ENCODE data around the gene ZBTB24. TPM values are rescaled to one million over a fixed set of nuclear protein-coding genes. Genes with fewer than 3 reads are reported as not detected.

The ZBTB24 gene
- total and polyA plus RNA-seq, 2 of the 13 experiments (the other 11 are each of a cell fraction or from before 2014, with no cell fraction given) = 1.5 to 6.2 TPM

GRCh38 chr6:109445382-109445781 lies 37.6 kb downstream of the ZBTB24 start:
- H3K9me3 ChIP-seq (ENCODE audit: low read length) = no peaks in the 10 kb centered on the region
- ChIA-PET CTCF (ENCODE audit: low intra/inter-chr PET ratio, low total read pairs) (interaction anchor here (1.9 kb wide), 1 partner anchor 257 kb away, joined by 9 read pairs; no protein-coding TSS in a partner anchor), POLR2A (no interaction called here)
- in situ Hi-C loops (cut with HindIII; ENCODE audit: extremely low pct_ligation_motif_present, low pct_unique_long_range_greater_than_20kb) (no loop called here), intact Hi-C loops (cut with micrococcal nuclease; ENCODE audit: unreplicated experiment) (no loop called here)
- H3K4me1 ChIP-seq (ENCODE audit: insufficient read depth, low read length) = peaks cover 15% of the 10 kb centered on the region
- no TSS peak for BruUV-seq (replicated peaks)
- peaks cover 2 to 10% of the 10 kb centered on the region in 2 experiments; a peak in 3 of 5 replicates for H3K36me3 ChIP-seq (replicated peaks in 1 of 2; ENCODE audit: control insufficient read depth in 1 of 2, insufficient read depth in 2 of 2, low read length in 2 of 2)
- peak; percentile 16; the same call in 2 of the 3 replicates for ATAC-seq
- DNase-seq (ENCODE audit: low spot score) = no peak
- no peaks in the 10 kb centered on the region; a peak in 1 of 5 replicates for H3K27me3 ChIP-seq (ENCODE audit: control insufficient read depth in 1 of 2, insufficient read depth in 2 of 2, low read length in 2 of 2)
- H4K20me1 ChIP-seq (ENCODE audit: insufficient read depth, low read length) = no peaks in the 10 kb centered on the region
- peaks cover 9% of the 10 kb centered on the region for H3K79me2 ChIP-seq (ENCODE audit: insufficient read depth, low read length)
- no peak for FAIRE-seq
- 91% methylated on average over 9 of the region's 9 CpGs for WGBS (ENCODE audit: low lambda C conversion rate)
- TF ChIP-seq ARID2 (CRISPR knock-in tag; IDR thresholded peaks at IDR 0.05; ENCODE audit: borderline replicate concordance) (no peak), ARNTL (CRISPR knock-in tag; IDR thresholded peaks at IDR 0.05) (no peak), XRCC5 (optimal IDR thresholded peaks at IDR 0.05; ENCODE audit: low read length) (peak; percentile 25), JDP2 (CRISPR knock-in tag; IDR thresholded peaks at IDR 0.05; ENCODE audit: borderline replicate concordance) (no peak), SMC3 (IDR thresholded peaks at IDR 0.05; ENCODE audit: low read length) (0 out of 2 replicates have a peak, but pooled peaks have one; percentile 15), ZFY (CRISPR knock-in tag; IDR thresholded peaks at IDR 0.05) (no peak), STAG1 (CRISPR knock-in tag; IDR thresholded peaks at IDR 0.05) (peak; percentile 24; the same call in 1 of the 2 replicates), ZNF841 (CRISPR knock-in tag; IDR thresholded peaks at IDR 0.05; ENCODE audit: borderline replicate concordance) (no peak)
- TF ChIP-seq, protein P1, sequence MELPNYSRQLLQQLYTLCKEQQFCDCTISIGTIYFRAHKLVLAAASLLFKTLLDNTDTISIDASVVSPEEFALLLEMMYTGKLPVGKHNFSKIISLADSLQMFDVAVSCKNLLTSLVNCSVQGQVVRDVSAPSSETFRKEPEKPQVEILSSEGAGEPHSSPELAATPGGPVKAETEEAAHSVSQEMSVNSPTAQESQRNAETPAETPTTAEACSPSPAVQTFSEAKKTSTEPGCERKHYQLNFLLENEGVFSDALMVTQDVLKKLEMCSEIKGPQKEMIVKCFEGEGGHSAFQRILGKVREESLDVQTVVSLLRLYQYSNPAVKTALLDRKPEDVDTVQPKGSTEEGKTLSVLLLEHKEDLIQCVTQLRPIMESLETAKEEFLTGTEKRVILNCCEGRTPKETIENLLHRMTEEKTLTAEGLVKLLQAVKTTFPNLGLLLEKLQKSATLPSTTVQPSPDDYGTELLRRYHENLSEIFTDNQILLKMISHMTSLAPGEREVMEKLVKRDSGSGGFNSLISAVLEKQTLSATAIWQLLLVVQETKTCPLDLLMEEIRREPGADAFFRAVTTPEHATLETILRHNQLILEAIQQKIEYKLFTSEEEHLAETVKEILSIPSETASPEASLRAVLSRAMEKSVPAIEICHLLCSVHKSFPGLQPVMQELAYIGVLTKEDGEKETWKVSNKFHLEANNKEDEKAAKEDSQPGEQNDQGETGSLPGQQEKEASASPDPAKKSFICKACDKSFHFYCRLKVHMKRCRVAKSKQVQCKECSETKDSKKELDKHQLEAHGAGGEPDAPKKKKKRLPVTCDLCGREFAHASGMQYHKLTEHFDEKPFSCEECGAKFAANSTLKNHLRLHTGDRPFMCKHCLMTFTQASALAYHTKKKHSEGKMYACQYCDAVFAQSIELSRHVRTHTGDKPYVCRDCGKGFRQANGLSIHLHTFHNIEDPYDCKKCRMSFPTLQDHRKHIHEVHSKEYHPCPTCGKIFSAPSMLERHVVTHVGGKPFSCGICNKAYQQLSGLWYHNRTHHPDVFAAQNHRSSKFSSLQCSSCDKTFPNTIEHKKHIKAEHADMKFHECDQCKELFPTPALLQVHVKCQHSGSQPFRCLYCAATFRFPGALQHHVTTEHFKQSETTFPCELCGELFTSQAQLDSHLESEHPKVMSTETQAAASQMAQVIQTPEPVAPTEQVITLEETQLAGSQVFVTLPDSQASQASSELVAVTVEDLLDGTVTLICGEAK (IDR thresholded peaks at IDR 0.05) = no peak
- TF ChIP-seq, protein P1 (CRISPR knock-in tag; IDR thresholded peaks at IDR 0.05) = no peak
- H3K4me3 ChIP-seq (replicated peaks in 1 of 3; ENCODE audit: insufficient read depth in 1 of 3, low read depth in 2 of 3, low read length in 3 of 3) = no peak overlapping the region
- no peak overlapping the region for H3K9ac ChIP-seq (ENCODE audit: insufficient read depth, low read depth, low read length)
- H3K4me2 ChIP-seq (ENCODE audit: low read depth, low read length) = no peak overlapping the region
- H3K27ac ChIP-seq (ENCODE audit: extremely low read length, insufficient read depth, low read length) = no peak overlapping the region
- H2AFZ ChIP-seq (ENCODE audit: low read length) = no peak overlapping the region
